WTC11 (cell line): Measurements from ENCODE around the gene GABRG3. TPM values are rescaled to one million over a fixed set of nuclear protein-coding genes. Genes with fewer than 3 reads are reported as not detected.

Experiments
- ATAC-seq: fragments of 200-7000 bp; cut with Tn5 transposase; 2 replicates; pipeline ENCODE4 v1.10.0; 2021; ENCODE audit warnings: mild to moderate bottlenecking, moderate library complexity
- CTCF ChIA-PET: fragments of 300-600 bp; sonication (Branson Sonifier 250); formaldehyde crosslinking; loops from one replicate; lab custom pipeline; 2021; ENCODE audit warnings: antibody characterized with exemption; lab: Charles Lee
- POLR2A ChIA-PET: fragments of 350-600 bp; sonication (Branson Sonifier 250); formaldehyde crosslinking; loops from one replicate; lab custom pipeline; 2021; ENCODE audit warnings: antibody characterized with exemption; lab: Charles Lee
- DNase-seq: peaks from one replicate; pipeline ENCODE4 v3.0.0; 2021; ENCODE audit warnings: low spot score
- H3K27ac Mint-ChIP-seq: 2 replicates; pipeline ENCODE4 v1.8.0; 2021; ENCODE audit warnings: mixed read lengths
- H3K27me3 Mint-ChIP-seq: 2 replicates; pipeline ENCODE4 v1.8.0; 2021; ENCODE audit warnings: low read depth, mild to moderate bottlenecking, moderate library complexity, mixed read lengths
- H3K36me3 Mint-ChIP-seq: 2 replicates; pipeline ENCODE4 v1.8.0; 2021; ENCODE audit warnings: mixed read lengths
- H3K4me1 Mint-ChIP-seq: 2 replicates; pipeline ENCODE4 v1.8.0; 2022; ENCODE audit warnings: mixed read lengths
- H3K4me3 Mint-ChIP-seq: 2 replicates; pipeline ENCODE4 v1.8.0; 2021; ENCODE audit warnings: mild to moderate bottlenecking, moderate library complexity, mixed read lengths
- H3K9me3 Mint-ChIP-seq: 2 replicates; pipeline ENCODE4 v1.8.0; 2021; ENCODE audit warnings: mixed read lengths
- FOXJ3 ChIP-seq: sonication (generic); formaldehyde crosslinking; IDR thresholded peaks from 2 replicates; pipeline ENCODE4 v1.9.0; 2021; ENCODE audit warnings: missing genetic modification reagents, mild to moderate bottlenecking, borderline replicate concordance
- GABPB1 ChIP-seq: sonication (generic); formaldehyde crosslinking; IDR thresholded peaks from 2 replicates; pipeline ENCODE4 v1.8.1; 2023; ENCODE audit warnings: mild to moderate bottlenecking, missing genetic modification reagents
- HMGA2 ChIP-seq: fragments of 250-450 bp; sonication (Bioruptor Pico); IDR thresholded peaks from 2 replicates; pipeline ENCODE4 v1.4.0; 2021; ENCODE audit warnings: mild to moderate bottlenecking, moderate library complexity
- RELA ChIP-seq: sonication (generic); formaldehyde crosslinking; IDR thresholded peaks from 2 replicates; pipeline ENCODE4 v1.8.1; 2022; ENCODE audit warnings: missing genetic modification reagents, mild to moderate bottlenecking, borderline replicate concordance
- TEAD1 ChIP-seq: sonication (generic); formaldehyde crosslinking; IDR thresholded peaks from 2 replicates; pipeline ENCODE4 v1.8.0; 2022; ENCODE audit warnings: mild to moderate bottlenecking, missing genetic modification reagents
- TEAD4 ChIP-seq: sonication (generic); formaldehyde crosslinking; IDR thresholded peaks from 2 replicates; pipeline ENCODE4 v1.8.0; 2022; ENCODE audit warnings: mild to moderate bottlenecking, missing genetic modification reagents
- ZSCAN18 ChIP-seq: fragments of 250-450 bp; sonication (Bioruptor Pico); IDR thresholded peaks from 2 replicates; pipeline ENCODE4 v2.1.2; 2022; ENCODE audit warnings: mild to moderate bottlenecking, moderate library complexity
- total RNA-seq: library from RNA; stranded (reverse); gene quantifications from 3 replicates; pipeline ENCODE4 v1.2.3, GENCODE V29; 2021
- TF ChIP-seq, protein P1 (sequence below): fragments of 250-450 bp; sonication (Bioruptor Pico); IDR thresholded peaks from 2 replicates; pipeline ENCODE4 v1.8.0; 2021; ENCODE audit warnings: mild to moderate bottlenecking
- TF ChIP-seq, protein P2 (sequence below): fragments of 250-450 bp; sonication (Bioruptor Pico); conservative IDR thresholded peaks from 2 replicates; pipeline ENCODE4 v1.9.0; 2021; ENCODE audit warnings: mild to moderate bottlenecking
- TF ChIP-seq, protein P3 (sequence below): sonication (generic); formaldehyde crosslinking; IDR thresholded peaks from 2 replicates; pipeline ENCODE4 v1.8.0; 2023; ENCODE audit warnings: missing genetic modification reagents, mild to moderate bottlenecking, borderline replicate concordance
- TF ChIP-seq, protein P4 (sequence below): sonication (generic); formaldehyde crosslinking; IDR thresholded peaks from 2 replicates; pipeline ENCODE4 v1.8.1; 2022; ENCODE audit warnings: missing genetic modification reagents, borderline replicate concordance
- TF ChIP-seq, protein P5 (sequence below): sonication (generic); formaldehyde crosslinking; IDR thresholded peaks from 2 replicates; pipeline ENCODE4 v1.8.1; 2022; ENCODE audit warnings: low read depth, mild to moderate bottlenecking, moderate library complexity, missing genetic modification reagents, borderline replicate concordance
- TF ChIP-seq, protein P6 (sequence below): sonication (generic); formaldehyde crosslinking; IDR thresholded peaks from 2 replicates; pipeline ENCODE4 v1.8.0; 2022; ENCODE audit warnings: mild to moderate bottlenecking, missing genetic modification reagents
- TF ChIP-seq, protein P7 (sequence below): sonication (generic); formaldehyde crosslinking; IDR thresholded peaks from 2 replicates; pipeline ENCODE4 v1.8.0; 2022; ENCODE audit warnings: mild to moderate bottlenecking, missing genetic modification reagents
- TF ChIP-seq, protein P8 (sequence below): sonication (generic); formaldehyde crosslinking; IDR thresholded peaks from 2 replicates; pipeline ENCODE4 v1.8.1; 2022; ENCODE audit warnings: mild to moderate bottlenecking, moderate library complexity, missing genetic modification reagents

GABRG3 gene
- total RNA-seq, 1 experiment from 2014 or later = 0.72 TPM

DNA sequence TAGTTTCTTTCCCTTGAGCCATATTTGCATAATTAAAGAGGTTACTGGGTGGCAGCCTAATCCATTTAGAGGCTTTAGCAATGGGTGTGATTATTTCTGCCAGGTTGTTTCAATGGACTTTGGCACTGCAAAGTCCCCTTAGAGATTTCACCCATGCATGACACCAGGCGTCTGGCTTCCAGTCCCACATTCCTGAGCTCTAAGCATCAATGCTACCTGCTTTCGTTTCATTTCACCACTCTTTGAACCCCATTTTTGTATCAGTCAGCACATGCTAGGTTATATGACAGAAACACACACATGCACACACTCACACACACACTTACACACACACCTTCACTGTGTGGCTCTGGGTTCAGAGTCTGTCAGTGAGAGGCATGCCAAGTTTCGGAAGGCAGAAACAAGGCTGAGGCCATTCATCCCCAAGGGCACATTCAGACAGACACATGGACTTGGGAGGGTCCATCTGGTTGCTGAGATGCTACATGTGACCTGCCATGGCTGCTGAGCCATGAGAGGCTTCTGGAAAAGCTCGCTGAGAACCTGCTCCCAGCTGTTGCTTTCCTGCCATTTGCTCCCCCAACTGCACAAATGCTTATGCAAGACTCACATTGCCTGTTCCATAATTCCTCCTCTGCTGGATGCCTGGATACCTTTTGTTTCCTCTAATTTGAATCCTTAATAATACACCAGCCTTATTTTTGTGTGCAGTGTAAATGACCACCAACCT, 354.1 kb downstream of the GABRG3 start (continued):
- TF ChIP-seq, protein P1, sequence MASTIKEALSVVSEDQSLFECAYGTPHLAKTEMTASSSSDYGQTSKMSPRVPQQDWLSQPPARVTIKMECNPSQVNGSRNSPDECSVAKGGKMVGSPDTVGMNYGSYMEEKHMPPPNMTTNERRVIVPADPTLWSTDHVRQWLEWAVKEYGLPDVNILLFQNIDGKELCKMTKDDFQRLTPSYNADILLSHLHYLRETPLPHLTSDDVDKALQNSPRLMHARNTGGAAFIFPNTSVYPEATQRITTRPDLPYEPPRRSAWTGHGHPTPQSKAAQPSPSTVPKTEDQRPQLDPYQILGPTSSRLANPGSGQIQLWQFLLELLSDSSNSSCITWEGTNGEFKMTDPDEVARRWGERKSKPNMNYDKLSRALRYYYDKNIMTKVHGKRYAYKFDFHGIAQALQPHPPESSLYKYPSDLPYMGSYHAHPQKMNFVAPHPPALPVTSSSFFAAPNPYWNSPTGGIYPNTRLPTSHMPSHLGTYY (CRISPR knock-in tag) = no peak
- no peak for TF ChIP-seq RELA (CRISPR knock-in tag)

DNA sequence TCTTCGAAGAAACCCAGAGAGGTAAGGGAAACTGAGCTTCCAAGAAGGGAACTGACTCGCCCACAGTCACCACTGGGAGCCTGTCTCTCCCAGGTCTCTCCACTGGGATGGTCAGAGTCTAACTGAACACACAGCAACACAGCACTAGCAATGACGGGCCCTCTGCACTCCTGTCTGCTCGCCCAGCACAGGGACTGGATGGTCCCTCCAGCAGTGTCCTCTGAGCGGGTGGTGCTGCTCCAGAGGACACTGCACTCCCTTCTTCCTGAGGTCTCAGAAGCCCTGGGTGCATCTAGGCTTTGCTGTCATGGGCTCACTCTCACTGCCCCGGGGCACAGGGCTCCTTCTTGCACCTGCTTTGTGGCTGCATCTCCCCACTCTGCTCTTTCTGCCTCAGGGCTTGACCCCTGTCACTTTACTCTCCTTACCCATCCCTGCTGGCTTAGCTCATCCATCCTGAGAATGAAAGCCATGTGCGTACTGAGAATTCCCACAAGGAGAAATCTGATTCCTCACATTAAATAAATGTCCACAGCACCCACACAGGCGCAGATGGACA, 356.6 kb downstream of the GABRG3 start:
- POLR2A ChIA-PET = no interaction called here
- Mint-ChIP-seq H3K9me3 (peaks cover 4% of the 10 kb centered on the region), H3K27me3 (no peaks in the 10 kb centered on the region), H3K4me3 (no peak overlapping the region), H3K27ac (no peak overlapping the region), H3K36me3 (no peaks in the 10 kb centered on the region), H3K4me1 (peaks cover 4% of the 10 kb centered on the region; the same call in 1 of the 2 replicates)
- CTCF ChIA-PET = interaction anchor here (2.4 kb wide), 1 partner anchor 31 kb away, joined by 10 read pairs; no protein-coding TSS in a partner anchor
- ATAC-seq = no peak
- no peak for DNase-seq
- no peak for TF ChIP-seq FOXJ3
- TF ChIP-seq, protein P2, sequence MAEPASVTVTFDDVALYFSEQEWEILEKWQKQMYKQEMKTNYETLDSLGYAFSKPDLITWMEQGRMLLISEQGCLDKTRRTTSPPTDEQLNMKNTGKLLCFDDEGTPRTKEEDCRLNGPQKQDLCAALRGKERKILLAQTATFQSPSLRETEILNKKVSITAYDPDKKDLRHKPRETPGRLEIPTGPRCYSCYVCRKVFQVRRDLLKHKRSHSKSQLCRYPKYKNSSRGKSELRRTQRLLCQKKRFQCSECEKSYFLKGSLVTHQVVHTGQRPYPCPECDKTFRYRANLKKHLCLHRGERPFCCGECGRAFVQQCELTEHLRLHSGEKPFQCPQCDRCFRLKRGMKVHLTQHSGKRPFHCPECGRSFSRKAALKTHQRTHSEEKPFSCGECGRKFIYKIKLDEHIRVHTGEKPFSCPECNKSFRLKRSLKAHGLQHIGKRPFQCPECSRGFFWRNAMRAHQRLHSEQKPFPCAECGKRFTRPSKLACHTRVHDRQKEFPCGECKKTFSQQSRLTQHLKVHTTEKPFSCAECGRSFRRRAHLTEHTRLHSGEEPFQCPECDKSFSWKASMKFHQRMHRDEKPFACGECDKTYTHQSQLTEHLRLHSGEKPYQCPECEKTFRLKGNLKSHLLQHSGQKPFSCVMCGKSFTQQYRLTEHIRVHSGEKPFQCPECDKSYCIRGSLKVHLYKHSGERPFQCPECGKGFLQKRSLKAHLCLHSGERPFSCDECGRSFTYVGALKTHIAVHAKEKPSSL (CRISPR knock-in tag) = no peak

- peaks cover 4% of the 10 kb centered on the region; the same call in 1 of the 2 replicates for H3K4me1 Mint-ChIP-seq
- no peak overlapping the region for H3K4me3 Mint-ChIP-seq
- H3K36me3 Mint-ChIP-seq = no peaks in the 10 kb centered on the region
- no peak for ATAC-seq
- no peak for DNase-seq
- peaks cover 4% of the 10 kb centered on the region for H3K9me3 Mint-ChIP-seq
- no peak overlapping the region for H3K27ac Mint-ChIP-seq
- ChIA-PET POLR2A (no interaction called here), CTCF (interaction anchor here (2.4 kb wide), 1 partner anchor 31 kb away, joined by 10 read pairs; no protein-coding TSS in a partner anchor)
- no peaks in the 10 kb centered on the region for H3K27me3 Mint-ChIP-seq
- TF ChIP-seq GABPB1 (CRISPR knock-in tag) (no peak), TEAD1 (no peak), ZSCAN18 (CRISPR knock-in tag) (no peak), HMGA2 (CRISPR knock-in tag) (no peak), TEAD4 (no peak)
- TF ChIP-seq, protein P3, sequence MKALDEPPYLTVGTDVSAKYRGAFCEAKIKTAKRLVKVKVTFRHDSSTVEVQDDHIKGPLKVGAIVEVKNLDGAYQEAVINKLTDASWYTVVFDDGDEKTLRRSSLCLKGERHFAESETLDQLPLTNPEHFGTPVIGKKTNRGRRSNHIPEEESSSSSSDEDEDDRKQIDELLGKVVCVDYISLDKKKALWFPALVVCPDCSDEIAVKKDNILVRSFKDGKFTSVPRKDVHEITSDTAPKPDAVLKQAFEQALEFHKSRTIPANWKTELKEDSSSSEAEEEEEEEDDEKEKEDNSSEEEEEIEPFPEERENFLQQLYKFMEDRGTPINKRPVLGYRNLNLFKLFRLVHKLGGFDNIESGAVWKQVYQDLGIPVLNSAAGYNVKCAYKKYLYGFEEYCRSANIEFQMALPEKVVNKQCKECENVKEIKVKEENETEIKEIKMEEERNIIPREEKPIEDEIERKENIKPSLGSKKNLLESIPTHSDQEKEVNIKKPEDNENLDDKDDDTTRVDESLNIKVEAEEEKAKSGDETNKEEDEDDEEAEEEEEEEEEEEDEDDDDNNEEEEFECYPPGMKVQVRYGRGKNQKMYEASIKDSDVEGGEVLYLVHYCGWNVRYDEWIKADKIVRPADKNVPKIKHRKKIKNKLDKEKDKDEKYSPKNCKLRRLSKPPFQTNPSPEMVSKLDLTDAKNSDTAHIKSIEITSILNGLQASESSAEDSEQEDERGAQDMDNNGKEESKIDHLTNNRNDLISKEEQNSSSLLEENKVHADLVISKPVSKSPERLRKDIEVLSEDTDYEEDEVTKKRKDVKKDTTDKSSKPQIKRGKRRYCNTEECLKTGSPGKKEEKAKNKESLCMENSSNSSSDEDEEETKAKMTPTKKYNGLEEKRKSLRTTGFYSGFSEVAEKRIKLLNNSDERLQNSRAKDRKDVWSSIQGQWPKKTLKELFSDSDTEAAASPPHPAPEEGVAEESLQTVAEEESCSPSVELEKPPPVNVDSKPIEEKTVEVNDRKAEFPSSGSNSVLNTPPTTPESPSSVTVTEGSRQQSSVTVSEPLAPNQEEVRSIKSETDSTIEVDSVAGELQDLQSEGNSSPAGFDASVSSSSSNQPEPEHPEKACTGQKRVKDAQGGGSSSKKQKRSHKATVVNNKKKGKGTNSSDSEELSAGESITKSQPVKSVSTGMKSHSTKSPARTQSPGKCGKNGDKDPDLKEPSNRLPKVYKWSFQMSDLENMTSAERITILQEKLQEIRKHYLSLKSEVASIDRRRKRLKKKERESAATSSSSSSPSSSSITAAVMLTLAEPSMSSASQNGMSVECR (CRISPR knock-in tag) = no peak
- TF ChIP-seq, protein P4, sequence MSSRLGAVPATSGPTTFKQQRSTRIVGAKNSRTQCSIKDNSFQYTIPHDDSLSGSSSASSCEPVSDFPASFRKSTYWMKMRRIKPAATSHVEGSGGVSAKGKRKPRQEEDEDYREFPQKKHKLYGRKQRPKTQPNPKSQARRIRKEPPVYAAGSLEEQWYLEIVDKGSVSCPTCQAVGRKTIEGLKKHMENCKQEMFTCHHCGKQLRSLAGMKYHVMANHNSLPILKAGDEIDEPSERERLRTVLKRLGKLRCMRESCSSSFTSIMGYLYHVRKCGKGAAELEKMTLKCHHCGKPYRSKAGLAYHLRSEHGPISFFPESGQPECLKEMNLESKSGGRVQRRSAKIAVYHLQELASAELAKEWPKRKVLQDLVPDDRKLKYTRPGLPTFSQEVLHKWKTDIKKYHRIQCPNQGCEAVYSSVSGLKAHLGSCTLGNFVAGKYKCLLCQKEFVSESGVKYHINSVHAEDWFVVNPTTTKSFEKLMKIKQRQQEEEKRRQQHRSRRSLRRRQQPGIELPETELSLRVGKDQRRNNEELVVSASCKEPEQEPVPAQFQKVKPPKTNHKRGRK = no peak
- TF ChIP-seq, protein P5, sequence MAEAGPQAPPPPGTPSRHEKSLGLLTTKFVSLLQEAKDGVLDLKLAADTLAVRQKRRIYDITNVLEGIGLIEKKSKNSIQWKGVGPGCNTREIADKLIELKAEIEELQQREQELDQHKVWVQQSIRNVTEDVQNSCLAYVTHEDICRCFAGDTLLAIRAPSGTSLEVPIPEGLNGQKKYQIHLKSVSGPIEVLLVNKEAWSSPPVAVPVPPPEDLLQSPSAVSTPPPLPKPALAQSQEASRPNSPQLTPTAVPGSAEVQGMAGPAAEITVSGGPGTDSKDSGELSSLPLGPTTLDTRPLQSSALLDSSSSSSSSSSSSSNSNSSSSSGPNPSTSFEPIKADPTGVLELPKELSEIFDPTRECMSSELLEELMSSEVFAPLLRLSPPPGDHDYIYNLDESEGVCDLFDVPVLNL = no peak
- TF ChIP-seq, protein P6, sequence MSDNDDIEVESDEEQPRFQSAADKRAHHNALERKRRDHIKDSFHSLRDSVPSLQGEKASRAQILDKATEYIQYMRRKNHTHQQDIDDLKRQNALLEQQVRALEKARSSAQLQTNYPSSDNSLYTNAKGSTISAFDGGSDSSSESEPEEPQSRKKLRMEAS (CRISPR knock-in tag) = no peak
- TF ChIP-seq, protein P7, sequence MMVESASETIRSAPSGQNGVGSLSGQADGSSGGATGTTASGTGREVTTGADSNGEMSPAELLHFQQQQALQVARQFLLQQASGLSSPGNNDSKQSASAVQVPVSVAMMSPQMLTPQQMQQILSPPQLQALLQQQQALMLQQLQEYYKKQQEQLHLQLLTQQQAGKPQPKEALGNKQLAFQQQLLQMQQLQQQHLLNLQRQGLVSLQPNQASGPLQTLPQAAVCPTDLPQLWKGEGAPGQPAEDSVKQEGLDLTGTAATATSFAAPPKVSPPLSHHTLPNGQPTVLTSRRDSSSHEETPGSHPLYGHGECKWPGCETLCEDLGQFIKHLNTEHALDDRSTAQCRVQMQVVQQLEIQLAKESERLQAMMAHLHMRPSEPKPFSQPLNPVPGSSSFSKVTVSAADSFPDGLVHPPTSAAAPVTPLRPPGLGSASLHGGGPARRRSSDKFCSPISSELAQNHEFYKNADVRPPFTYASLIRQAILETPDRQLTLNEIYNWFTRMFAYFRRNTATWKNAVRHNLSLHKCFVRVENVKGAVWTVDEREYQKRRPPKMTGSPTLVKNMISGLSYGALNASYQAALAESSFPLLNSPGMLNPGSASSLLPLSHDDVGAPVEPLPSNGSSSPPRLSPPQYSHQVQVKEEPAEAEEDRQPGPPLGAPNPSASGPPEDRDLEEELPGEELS (CRISPR knock-in tag) = no peak
- TF ChIP-seq, protein P8, sequence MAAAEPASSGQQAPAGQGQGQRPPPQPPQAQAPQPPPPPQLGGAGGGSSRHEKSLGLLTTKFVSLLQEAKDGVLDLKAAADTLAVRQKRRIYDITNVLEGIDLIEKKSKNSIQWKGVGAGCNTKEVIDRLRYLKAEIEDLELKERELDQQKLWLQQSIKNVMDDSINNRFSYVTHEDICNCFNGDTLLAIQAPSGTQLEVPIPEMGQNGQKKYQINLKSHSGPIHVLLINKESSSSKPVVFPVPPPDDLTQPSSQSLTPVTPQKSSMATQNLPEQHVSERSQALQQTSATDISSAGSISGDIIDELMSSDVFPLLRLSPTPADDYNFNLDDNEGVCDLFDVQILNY (CRISPR knock-in tag) = no peak
Observed at GRCh38 chr15:27328186-27328585, 357.2 kb downstream of the GABRG3 start.
